GM21528 (cell line): Measurements from ENCODE around the gene DUSP23.

ENCODE experiments used
- ATAC-seq: cut with Tn5 transposase; IDR thresholded peaks from one replicate; pipeline ENCODE4 v1.9.1; 2021; ENCODE audit warnings: mild to moderate bottlenecking, moderate library complexity; ENCODE audit not compliant: unreplicated experiment, low FRiP score

Gene DUSP23

GRCh38 chr1:159783724-159784123, 3.0 kb downstream of the DUSP23 start:
- ATAC-seq, result no peak

DNA sequence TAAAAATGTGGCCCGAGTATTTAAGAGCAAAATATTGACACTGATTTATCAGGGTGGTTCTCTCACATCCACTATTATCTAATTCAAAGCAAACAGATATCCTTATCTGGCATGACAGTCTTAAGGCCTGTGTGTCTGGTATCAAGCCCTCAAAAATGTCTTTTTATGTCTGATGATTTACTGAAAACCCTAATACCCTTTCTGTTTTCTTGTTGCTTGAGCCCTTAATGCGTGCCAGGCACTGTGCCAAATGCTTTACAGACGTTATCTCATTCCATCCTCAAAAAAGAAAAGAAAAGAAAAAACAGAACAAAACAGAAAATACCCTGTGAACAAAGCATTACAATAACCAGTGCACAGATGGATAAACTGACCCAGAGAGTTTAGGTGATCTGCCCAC, 5.7 kb downstream of the DUSP23 start:
- ATAC-seq, result no peak

GRCh38 chr1:159786966-159787365, 6.2 kb downstream of the DUSP23 start:
- no peak for ATAC-seq

- ATAC-seq, result no peak
Observed at GRCh38 chr1:159790237-159790917, 9.6 kb downstream of the DUSP23 start.

GRCh38 chr1:159791031-159791430, 10.3 kb downstream of the DUSP23 start:
- ATAC-seq, result no peak

DNA sequence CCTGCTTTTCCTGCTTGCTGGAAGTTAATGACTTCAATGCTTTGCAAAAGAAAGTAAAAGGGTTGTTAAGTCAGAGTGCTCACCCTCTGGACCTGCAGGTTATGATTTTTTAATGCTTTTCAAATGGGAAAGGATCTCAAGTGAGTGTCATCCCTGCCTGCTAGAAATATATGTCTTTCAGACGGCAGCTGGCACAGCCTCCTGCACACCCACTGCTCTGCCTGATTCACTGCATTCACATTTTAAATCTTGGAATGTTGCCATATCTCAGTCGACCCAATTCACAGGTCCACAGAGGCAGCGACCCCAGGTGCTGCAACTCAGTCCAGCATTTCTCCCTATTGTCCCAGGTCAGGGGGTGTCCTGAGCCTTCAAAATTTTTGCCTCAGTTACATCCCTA, 10.7 kb downstream of the DUSP23 start:
- ATAC-seq, result no peak

- no peak for ATAC-seq
Observed at GRCh38 chr1:159795534-159795933, 14.8 kb downstream of the DUSP23 start.

DNA sequence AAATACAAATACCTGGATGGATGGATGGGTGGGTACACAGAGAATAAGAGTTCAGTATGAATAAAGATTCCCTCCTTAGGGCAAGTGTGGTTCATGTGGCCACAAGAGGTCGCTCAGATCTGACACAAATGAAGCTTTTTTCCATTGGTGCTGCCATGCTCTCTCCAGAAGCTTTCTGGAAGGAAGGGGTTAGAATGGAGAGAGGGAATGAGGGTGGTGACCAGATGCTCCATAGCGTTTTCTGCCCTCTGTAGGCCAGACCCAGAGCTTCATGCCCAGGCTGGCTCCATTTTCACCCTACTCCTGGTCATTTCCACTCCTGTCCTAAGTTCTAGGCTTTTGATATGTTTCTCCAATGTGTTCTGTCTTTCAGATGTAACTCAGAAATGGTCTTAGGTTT, 18.1 kb downstream of the DUSP23 start:
- ATAC-seq, result no peak

GRCh38 chr1:159799446-159799985, 18.8 kb downstream of the DUSP23 start:
- no peak for ATAC-seq

DNA sequence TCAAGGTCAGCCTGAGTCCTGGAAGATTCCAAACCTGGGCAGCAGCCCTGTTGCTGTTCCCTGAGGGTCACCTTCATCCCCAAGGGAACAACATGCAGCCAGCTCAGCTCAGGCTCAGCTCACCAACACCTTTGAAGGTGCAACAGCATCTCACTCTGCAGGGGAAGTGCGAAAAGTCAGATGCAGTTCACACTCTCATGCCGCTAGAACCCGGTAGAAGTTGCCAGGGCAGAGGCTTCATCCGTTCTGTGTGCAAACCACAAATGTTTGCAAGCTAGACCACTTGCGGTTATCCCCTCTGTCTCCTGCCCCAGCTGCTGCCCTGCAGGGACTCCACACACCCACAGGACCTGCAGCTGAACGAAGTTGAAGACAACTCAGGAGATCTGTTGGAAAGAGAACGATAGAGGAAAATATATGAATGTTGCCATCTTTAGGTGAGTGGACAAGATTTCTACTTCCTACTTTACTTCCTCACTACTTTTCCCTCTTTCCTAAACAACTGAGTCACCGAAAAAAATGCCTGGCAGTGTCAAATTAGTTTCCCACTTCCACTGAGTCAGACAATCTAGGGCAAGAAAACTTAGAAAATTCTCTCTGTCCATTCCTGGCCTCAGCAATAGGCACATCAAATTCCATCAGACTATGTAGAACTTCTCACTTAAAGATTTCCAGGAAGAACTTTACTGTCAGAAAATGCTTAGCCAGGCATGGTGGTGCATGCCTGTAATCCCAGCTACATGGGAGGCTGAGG, 19.6 kb downstream of the DUSP23 start:
- ATAC-seq, result no peak

- ATAC-seq, result no peak
Observed at GRCh38 chr1:159802111-159802510, 21.3 kb downstream of the DUSP23 start, which contains the start of gene FCRL6. FCRL6 (plus strand) TSS chr1:159802360; CDS start chr1:159802425, 65 bp downstream.

DNA sequence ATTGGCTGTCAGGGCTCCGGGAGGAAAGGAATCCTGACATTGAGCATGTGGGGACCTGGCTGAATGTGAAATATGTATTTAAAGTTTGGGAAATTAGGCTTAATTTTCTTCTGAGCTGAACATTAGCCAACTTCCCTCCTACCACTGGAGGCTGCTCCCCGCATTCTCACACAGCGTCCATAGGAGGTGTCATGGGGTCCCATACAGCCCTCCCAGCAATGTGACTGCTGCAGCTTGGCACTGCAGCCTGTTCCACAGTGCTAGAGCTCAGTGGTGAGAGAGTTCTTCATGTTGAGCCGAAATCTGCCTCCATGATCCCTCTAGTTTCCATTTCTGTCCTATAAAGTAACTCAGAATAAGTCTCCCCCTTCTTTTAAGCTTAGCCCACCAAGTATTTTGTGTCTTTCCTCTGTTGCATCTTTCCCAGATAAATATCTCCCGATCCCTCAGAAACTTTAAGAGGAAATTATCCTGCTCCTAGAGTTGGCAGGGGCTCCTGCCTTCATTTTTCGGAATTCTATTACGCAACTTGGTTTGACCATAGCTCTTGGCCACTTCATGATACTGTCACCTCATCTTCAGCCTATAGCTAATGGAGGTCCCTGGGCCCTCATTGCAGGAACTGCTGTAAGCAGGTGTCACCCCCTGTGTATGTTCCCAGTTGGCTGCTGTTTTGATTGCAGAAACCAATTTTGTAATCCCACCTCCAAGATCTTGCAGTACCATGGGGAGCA, 23.4 kb downstream of the DUSP23 start:
- no peak for ATAC-seq

DNA sequence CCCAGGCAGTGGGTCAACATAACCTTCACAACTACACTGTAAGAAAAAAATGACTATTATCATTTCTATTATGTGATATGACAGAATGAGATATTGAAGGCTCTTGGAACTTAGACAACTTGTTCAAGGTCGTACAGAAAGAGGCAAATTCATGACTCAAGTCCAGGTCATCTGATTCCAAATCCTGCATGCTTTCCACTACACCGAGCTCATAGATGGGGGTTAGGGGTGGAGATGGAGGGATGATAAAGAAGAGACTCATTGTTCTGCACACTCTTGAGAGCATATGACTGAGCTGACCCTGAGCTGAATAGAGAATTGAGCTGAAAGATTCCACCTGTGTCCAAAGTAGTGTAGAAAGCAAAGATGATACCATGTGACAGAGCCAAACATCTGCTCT, 24.2 kb downstream of the DUSP23 start:
- ATAC-seq, result no peak

- ATAC-seq, result no peak
Observed at GRCh38 chr1:159815926-159816325, 35.2 kb downstream of the DUSP23 start.

GRCh38 chr1:159817276-159818041, 36.7 kb downstream of the DUSP23 start:
- no peak for ATAC-seq

GRCh38 chr1:159821171-159821867, 40.6 kb downstream of the DUSP23 start:
- no peak for ATAC-seq

DNA sequence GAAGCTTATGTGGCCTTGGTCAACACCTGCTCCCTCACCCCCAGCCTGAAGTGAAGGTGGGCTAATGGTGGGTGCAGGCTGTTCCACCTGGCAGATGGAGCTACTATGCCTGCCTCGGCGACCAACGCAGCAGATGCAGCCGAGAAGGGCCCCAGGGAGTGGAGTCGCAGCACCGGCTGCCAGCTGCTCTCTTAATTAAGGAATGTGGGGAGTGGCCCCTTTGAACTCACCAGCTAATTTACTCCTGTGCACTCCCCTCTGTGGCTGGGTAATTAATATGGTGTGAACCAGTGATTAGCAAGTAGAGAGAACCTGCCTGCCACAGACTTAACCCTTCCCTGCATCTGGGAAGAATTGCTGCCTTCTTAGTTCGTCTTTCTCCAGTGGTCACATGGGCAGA, 42.6 kb downstream of the DUSP23 start:
- ATAC-seq, result no peak

GRCh38 chr1:159825564-159825963, 44.8 kb downstream of the DUSP23 start:
- no peak for ATAC-seq

- ATAC-seq, result no peak
Observed at GRCh38 chr1:159826441-159827101, 45.8 kb downstream of the DUSP23 start, which contains the start of gene SLAMF8. SLAMF8 (plus strand) TSS chr1:159826873; CDS start chr1:159826899, 26 bp downstream.
